OCI-LY7 (cell line): ENCODE measurements around the gene STON2. TPM values are rescaled to one million over a fixed set of nuclear protein-coding genes. Genes with fewer than 3 reads are reported as not detected.
"Not testable (repeated sequence)": the region's sequence is repeated elsewhere in the genome, so short reads cannot be mapped to it uniquely, and the experiment has no call there.

Experiments
- BruUV-seq: library from RNA; stranded (reverse); fragments of 400-500 nt; replicated peaks from 2 replicates; lab custom pipeline; 2021; lab: Mats Ljungman, UMichigan
- CTCF ChIA-PET: fragments of 300-600 bp; sonication (Branson Sonifier 250); formaldehyde crosslinking; loops from one replicate; lab custom pipeline; 2022; ENCODE audit warnings: antibody characterized with exemption; ENCODE audit not compliant: unreplicated experiment; lab: Charles Lee
- POLR2A ChIA-PET: fragments of 300-600 bp; sonication (Branson Sonifier 250); formaldehyde crosslinking; loops from one replicate; lab custom pipeline; 2022; ENCODE audit warnings: antibody characterized with exemption; lab: Charles Lee
- DNase-seq: peaks from one replicate; pipeline ENCODE4 v3.0.0-alpha.2; 2015; ENCODE audit warnings: low spot score
- H2AFZ ChIP-seq: fragments of 200-600 bp; sonication (generic), shearing (Covaris generic); 2 replicates; pipeline ENCODE4 v1.6.1; 2014; ENCODE audit warnings: mild to moderate bottlenecking, antibody characterized with exemption, low read length, moderate library complexity
- H3K27ac ChIP-seq: fragments of 200-600 bp; sonication (generic); 2 replicates; pipeline ENCODE4 v1.5.1; 2014; ENCODE audit warnings: mixed run types, low read depth, mild to moderate bottlenecking, moderate library complexity, low read length, inconsistent platforms; ENCODE audit not compliant: poor library complexity, severe bottlenecking
- H3K36me3 ChIP-seq: fragments of 200-600 bp; sonication (generic); 2 replicates; pipeline ENCODE4 v1.6.1; 2014; ENCODE audit warnings: mild to moderate bottlenecking, antibody characterized with exemption, low read length, moderate library complexity, mixed read lengths; ENCODE audit not compliant: insufficient read depth
- H3K4me1 ChIP-seq: fragments of 200-600 bp; sonication (generic); 2 replicates; pipeline ENCODE4 v1.5.1; 2014; ENCODE audit warnings: mild to moderate bottlenecking, low read length; ENCODE audit not compliant: insufficient read depth, poor library complexity, severe bottlenecking
- H3K4me2 ChIP-seq: fragments of 200-600 bp; sonication (generic); 2 replicates; pipeline ENCODE4 v1.6.1; 2014; ENCODE audit warnings: mild to moderate bottlenecking, low read length
- H3K4me3 ChIP-seq: fragments of 200-600 bp; sonication (generic); 2 replicates; pipeline ENCODE4 v1.5.1; 2014; ENCODE audit warnings: mild to moderate bottlenecking, low read depth, low read length; ENCODE audit not compliant: poor library complexity, severe bottlenecking
- H3K79me2 ChIP-seq: fragments of 200-600 bp; sonication (generic); 2 replicates; pipeline ENCODE4 v1.6.1; 2016; ENCODE audit warnings: low read depth, mild to moderate bottlenecking, low read length, moderate library complexity, mixed read lengths; ENCODE audit not compliant: insufficient read depth
- H3K9me2 ChIP-seq: fragments of 200-600 bp; sonication (generic); 2 replicates; pipeline ENCODE4 v1.6.1; 2016; ENCODE audit warnings: mild to moderate bottlenecking, low read length, mixed read lengths; ENCODE audit not compliant: insufficient read depth
- H3K9me3 ChIP-seq: fragments of 200-600 bp; sonication (generic); 2 replicates; pipeline ENCODE4 v1.6.1; 2014; ENCODE audit warnings: mild to moderate bottlenecking, mixed run types, low read length, mixed read lengths
- H4K20me1 ChIP-seq: fragments of 200-600 bp; sonication (generic); 2 replicates; pipeline ENCODE4 v1.6.1; 2014; ENCODE audit warnings: mild to moderate bottlenecking, antibody characterized with exemption, low read length, moderate library complexity, mixed read lengths; ENCODE audit not compliant: insufficient read depth
- CTCF ChIP-seq: fragments of 200-600 bp; sonication (generic); conservative IDR thresholded peaks from 2 replicates; pipeline ENCODE4 v1.5.1; 2014; ENCODE audit warnings: mild to moderate bottlenecking, antibody characterized with exemption, low read length, moderate library complexity, mixed read lengths
- EZH2phosphoT487 ChIP-seq: fragments of 200-600 bp; sonication (generic); IDR thresholded peaks from 2 replicates; pipeline ENCODE4 v1.6.1; 2018; ENCODE audit warnings: low read depth, borderline replicate concordance, mild to moderate bottlenecking, mixed run types, antibody characterized with exemption, low read length, moderate library complexity, mixed read lengths
- intact Hi-C: fragments of 100-400 bp; cut with micrococcal nuclease; formaldehyde crosslinking; loops from one replicate; pipeline ENCODE4 v1.10.0; 2022; ENCODE audit not compliant: unreplicated experiment
- total RNA-seq, 2 experiments: library from RNA; depleted of rRNA in 1 of 2; stranded (reverse); fragments of >200 nt in 1 of 2; shearing (Covaris generic) in 1 of 2; gene quantifications; 2 replicates each; pipeline ENCODE4 v1.2.3, GENCODE V29; 2014 to 2022

Gene STON2
- total RNA-seq, 2 experiments from 2014 or later, result 0.25 TPM; not detected in 1

- POLR2A ChIA-PET, result interaction anchor here (0.5 kb wide), 1 partner anchor 806 kb away, joined by 3 read pairs; no protein-coding TSS in a partner anchor
- Histone ChIP-seq H3K4me1 (no peaks in the 10 kb centered on the region), H2AFZ (no peak overlapping the region), H3K79me2 (no peaks in the 10 kb centered on the region), H3K4me3 (no peak overlapping the region), H3K36me3 (no peaks in the 10 kb centered on the region), H4K20me1 (no peaks in the 10 kb centered on the region), H3K9me2 (no peaks in the 10 kb centered on the region), H3K9me3 (peaks cover 8% of the 10 kb centered on the region; the same call in 1 of the 2 replicates), H3K27ac (no peak overlapping the region), H3K4me2 (no peak overlapping the region)
- BruUV-seq, result no TSS peak
- TF ChIP-seq CTCF (no peak), EZH2phosphoT487 (no peak)
- CTCF ChIA-PET, result no interaction called here
- DNase-seq, result no peak
- intact Hi-C loops, result no loop called here
Measured at GRCh38 chr14:81246461-81247270, 153.5 kb downstream of the STON2 start.

- Histone ChIP-seq H4K20me1 (no peaks in the 10 kb centered on the region), H3K27ac (no peak overlapping the region), H3K4me2 (no peak overlapping the region), H3K9me2 (no peaks in the 10 kb centered on the region), H3K9me3 (peaks cover 8% of the 10 kb centered on the region; the same call in 1 of the 2 replicates), H3K4me3 (no peak overlapping the region), H3K79me2 (no peaks in the 10 kb centered on the region), H3K36me3 (no peaks in the 10 kb centered on the region), H2AFZ (no peak overlapping the region), H3K4me1 (no peaks in the 10 kb centered on the region)
- DNase-seq, result no peak
- CTCF ChIA-PET, result no interaction called here
- POLR2A ChIA-PET, result no interaction called here
- no TSS peak for BruUV-seq
- intact Hi-C loops, result no loop called here
- TF ChIP-seq EZH2phosphoT487 (no peak), CTCF (no peak)
Measured at GRCh38 chr14:81245771-81246170, 154.4 kb downstream of the STON2 start.

GRCh38 chr14:81244431-81244830, 155.7 kb downstream of the STON2 start:
- H3K9me2 ChIP-seq, BruUV-seq, H3K4me2 ChIP-seq, H3K36me3 ChIP-seq, H3K79me2 ChIP-seq, H3K4me1 ChIP-seq, H3K4me3 ChIP-seq, POLR2A ChIA-PET, CTCF ChIA-PET, H2AFZ ChIP-seq, DNase-seq, H3K9me3 ChIP-seq, H3K27ac ChIP-seq, H4K20me1 ChIP-seq, intact Hi-C loops: not testable (repeated sequence)
